SHP77 treated with DMSO at 0.1 percent for 48 hours (cell line): Measurements from ENCODE around the gene ADAM15.

Experiments
- DNase-seq: peaks from one replicate; lab custom pipeline; 2025; lab: John Stamatoyannopoulos, UW

ADAM15 gene

GRCh38 chr1:155072531-155073289 is 21.6 kb downstream of the ADAM15 start:
- DNase-seq, result no peak

- DNase-seq, result no peak
Observed at GRCh38 chr1:155073377-155074242, 22.5 kb downstream of the ADAM15 start.

- no peak for DNase-seq
Observed at GRCh38 chr1:155075535-155075934, 24.4 kb downstream of the ADAM15 start.

GRCh38 chr1:155076371-155076770 is 25.3 kb downstream of the ADAM15 start:
- DNase-seq, result no peak

- DNase-seq, result no peak
Observed at GRCh38 chr1:155077346-155077745, 26.2 kb downstream of the ADAM15 start.

GRCh38 chr1:155077758-155078445 is 26.8 kb downstream of the ADAM15 start:
- no peak for DNase-seq

GRCh38 chr1:155078469-155079209 is 27.5 kb downstream of the ADAM15 start, which contains the start of gene EFNA3:
TSS of gene EFNA3 (plus strand) at chr1:155078837. CDS start at chr1:155078942, 105 bp downstream.
- DNase-seq, result peak; percentile 35

- no peak for DNase-seq
Observed at GRCh38 chr1:155079210-155079486, 28.0 kb downstream of the ADAM15 start.

- DNase-seq, result no peak
Observed at GRCh38 chr1:155079487-155080311, 28.6 kb downstream of the ADAM15 start.

- peak; percentile 40 for DNase-seq
Observed at GRCh38 chr1:155080312-155081228, 29.5 kb downstream of the ADAM15 start.

GRCh38 chr1:155081472-155082300 is 30.6 kb downstream of the ADAM15 start:
- no peak for DNase-seq

GRCh38 chr1:155082301-155083051 is 31.4 kb downstream of the ADAM15 start:
- no peak for DNase-seq

- no peak for DNase-seq
Observed at GRCh38 chr1:155083052-155083541, 32.0 kb downstream of the ADAM15 start.

GRCh38 chr1:155083865-155084721 is 33.0 kb downstream of the ADAM15 start:
- no peak for DNase-seq

GRCh38 chr1:155084722-155085503 is 33.8 kb downstream of the ADAM15 start:
- peak; percentile 98 for DNase-seq

- no peak for DNase-seq
Observed at GRCh38 chr1:155085504-155086127, 34.5 kb downstream of the ADAM15 start.
